IPS-18c (cell line): ENCODE measurements around the gene THSD4.

Source experiments
- H3K4me3 ChIP-seq: 2 replicates; pipeline ENCODE4 v1.7.0; 2013; ENCODE audit warnings: low read depth, mild to moderate bottlenecking, low read length, moderate library complexity; ENCODE audit not compliant: insufficient read depth
- H3K9me3 ChIP-seq: one replicate; pipeline ENCODE4 v1.6.1; 2013; ENCODE audit warnings: mild to moderate bottlenecking, low read length, moderate library complexity; ENCODE audit not compliant: control insufficient read depth, insufficient read depth

Gene THSD4

DNA sequence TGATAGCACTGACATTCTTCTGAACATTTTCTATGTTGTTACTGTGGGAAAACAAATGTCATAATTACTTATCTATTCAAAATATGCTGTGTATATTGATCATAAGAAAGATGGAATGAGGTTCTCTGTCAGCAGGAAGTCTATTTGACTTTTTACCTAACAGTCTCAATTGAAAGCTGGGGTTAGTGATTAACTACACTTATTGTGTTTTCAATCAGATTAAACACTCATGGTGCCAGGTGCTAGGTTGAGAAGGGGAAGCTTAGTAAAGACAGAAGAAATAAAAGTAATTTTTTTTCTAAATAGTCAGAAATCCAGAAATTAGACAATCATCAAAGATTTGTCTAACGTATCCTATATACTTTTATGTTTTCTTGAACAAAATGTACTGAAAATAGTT, 414.1 kb downstream of the THSD4 start:
- Histone ChIP-seq H3K4me3 (no peak overlapping the region), H3K9me3 (no peaks in the 10 kb centered on the region)

DNA sequence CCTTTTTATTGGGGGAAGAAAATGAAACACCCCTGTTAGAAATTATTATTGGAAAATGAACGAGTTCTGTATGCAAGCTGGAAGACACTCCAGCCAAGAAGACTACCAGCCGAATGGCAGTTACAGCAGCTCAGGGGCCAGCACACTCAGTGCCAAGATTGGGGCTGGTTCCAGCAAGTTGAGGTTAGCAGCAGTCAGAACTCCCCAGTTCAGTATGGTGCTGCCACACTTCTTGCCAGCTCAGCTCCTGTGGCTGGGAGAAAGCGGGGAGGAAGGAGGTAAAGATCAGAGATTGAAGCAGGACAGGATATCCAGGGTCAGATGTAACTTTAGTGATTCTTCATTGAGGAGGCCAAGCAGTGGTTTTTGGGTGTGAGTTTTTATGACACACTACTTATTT, 414.8 kb downstream of the THSD4 start:
- no peak overlapping the region for H3K4me3 ChIP-seq
- H3K9me3 ChIP-seq: no peaks in the 10 kb centered on the region

DNA sequence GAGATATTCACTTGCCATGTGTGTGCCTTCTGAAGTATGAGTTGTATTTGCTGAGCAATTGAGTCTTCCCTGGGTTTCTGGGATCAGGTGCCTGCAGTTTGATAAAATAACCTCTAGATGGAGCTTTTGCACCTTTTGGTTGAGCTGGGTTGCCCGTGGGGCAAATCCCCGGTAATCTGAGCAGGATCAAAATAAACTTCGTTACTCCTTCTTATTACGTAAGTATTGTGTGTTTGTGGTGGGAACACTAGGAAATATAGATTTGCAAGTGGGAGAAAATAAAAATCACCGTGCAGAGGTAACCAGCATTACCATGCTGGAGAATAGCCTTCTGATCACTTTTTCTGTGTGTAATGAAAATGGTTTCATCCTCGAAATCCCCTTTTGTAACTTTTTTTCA, 417.7 kb downstream of the THSD4 start:
- Histone ChIP-seq H3K4me3 (no peak overlapping the region), H3K9me3 (no peaks in the 10 kb centered on the region)

DNA sequence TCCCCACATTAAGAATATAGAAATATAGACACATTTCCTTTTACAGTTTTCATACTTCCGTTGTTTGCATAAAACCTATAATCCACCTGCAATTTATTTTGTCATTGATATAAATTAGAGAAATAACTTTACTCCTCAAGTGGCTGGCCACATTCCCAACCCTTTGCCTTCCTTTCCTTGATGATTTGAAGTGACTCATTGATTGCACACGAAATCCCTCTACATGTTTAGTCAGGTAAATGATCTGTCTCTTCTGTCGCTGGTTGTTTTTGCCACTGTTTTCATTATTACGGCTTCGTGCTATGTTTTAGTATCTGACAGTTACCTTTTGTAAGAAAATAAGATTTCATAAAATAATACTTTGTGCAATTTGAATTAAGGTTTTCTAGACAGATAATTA, 422.9 kb downstream of the THSD4 start:
- H3K4me3 ChIP-seq: no peak overlapping the region
- peaks cover 2% of the 10 kb centered on the region for H3K9me3 ChIP-seq

DNA sequence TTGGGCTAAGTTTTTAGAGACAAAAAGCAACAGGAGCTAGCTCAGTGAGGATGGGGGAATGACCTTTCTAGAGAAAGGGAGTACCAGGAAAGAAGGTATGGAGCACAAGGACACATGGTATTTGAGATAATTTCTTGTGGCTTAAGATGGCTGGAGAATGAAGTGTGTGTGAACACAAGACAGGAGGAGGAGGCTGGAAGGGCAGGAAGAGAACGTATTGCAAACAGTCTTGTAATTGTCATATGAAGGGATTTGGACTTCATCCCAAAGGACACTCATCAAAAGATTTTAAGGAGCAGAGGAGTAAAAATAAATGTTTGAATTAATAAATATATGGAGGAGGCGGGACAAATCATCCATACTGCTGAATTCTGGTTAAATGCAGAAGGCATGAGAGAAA, 426.5 kb downstream of the THSD4 start:
- Histone ChIP-seq H3K9me3 (peaks cover 2% of the 10 kb centered on the region), H3K4me3 (no peak overlapping the region)

DNA sequence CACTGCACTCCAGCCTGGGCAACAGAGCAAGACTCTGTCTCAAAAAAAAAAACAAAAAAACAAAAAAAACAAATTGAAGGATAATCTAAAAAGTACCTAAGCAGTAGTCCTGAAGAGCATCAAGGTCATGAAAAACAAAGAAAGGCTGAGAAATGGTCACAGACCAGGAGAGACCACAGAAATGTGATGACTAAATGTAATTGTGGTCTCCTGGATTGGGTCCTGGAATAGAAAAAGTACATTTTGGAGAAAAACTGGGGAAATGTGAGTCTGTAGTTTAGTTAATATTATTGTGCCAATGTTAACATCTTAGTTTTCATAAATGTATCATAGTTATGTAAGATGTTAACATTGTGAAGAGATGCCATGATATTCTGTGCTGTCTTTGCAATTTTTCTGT, 427.6 kb downstream of the THSD4 start:
- peaks cover 2% of the 10 kb centered on the region for H3K9me3 ChIP-seq
- H3K4me3 ChIP-seq: no peak overlapping the region

DNA sequence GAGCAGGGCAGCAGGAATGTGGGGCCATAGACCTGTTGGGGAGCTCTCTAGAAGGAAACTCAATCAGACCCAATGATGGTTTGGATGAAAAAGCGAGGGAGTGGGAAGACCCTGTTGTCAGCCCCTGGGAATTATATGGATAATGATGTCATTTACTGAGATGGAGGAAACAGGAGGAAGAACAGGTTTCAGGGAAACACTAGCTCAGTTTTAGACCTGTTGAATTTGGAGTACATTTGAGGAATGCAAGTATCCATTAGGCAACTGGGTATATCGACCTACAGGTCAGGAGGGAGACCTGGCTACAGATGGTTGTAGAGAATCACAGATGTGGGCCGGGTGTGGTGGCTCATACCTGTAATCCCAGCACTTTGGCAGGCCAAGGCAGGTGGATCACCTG, 428.1 kb downstream of the THSD4 start:
- Histone ChIP-seq H3K9me3 (peaks cover under 1% of the 10 kb centered on the region), H3K4me3 (no peak overlapping the region)

DNA sequence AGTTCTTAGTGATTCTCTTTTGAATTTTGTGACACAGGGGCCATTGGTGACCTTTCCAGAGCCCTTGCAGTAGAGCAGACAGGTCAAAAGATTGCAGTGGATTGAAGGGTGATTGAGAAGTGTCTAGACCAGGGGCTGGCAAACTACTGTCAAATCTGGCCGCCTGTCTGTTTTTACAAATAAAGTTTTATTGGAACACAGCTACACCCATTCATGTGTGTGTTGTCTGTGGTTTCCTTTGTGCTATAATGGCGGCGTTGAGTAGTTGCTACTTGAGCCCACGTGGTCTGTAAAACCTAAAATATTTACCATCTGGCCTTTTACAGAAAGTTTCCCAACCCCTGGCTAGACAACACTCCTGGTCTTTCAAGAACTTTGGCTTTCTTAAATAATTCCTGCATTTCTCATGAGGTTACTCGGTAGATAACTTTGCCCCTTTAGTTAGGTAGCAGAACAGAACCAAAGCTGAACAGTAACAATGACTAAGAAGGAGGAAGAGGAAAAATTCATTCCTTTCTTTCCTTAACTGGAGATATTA, 430.0 kb downstream of the THSD4 start:
- H3K4me3 ChIP-seq: no peak overlapping the region
- H3K9me3 ChIP-seq: no peaks in the 10 kb centered on the region

DNA sequence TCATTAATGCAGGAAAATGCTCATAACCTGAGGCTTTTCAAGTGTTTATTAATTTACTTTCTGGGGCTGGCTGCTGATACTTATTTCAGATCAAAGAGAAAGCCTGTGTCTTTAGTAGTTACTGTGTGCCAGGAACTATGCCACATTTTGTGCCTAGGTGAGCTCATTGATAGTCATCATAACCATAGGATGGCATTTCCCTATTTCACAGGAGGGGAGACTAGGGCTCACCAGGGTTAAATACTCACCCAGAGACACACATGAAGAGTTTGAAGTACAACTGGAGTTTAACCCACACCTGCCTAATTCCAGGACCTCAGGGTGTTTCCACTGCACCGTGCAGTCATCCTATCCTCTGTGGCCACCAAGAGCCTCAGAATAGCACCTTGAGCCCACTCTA, 430.7 kb downstream of the THSD4 start:
- Histone ChIP-seq H3K9me3 (no peaks in the 10 kb centered on the region), H3K4me3 (no peak overlapping the region)

DNA sequence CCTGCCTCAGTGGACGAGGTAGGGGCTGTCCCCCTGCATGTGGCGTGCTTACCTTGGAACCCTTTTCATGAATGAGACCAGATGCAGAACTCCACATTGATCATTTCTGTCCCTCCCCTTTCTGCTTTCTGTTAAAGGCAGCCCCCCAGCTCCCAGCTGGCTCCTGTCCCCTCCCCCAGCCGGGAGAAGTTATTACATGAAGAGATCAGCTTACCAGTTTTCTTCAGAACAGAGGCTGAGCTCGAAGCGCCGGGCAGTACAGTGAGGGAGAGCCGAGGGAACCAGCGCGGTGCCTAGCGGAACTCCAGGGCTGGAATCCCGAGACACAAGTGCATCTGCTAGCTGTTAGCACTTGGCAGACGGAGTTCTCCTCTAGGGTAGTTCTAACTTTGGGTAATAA, 431.7 kb downstream of the THSD4 start:
- H3K9me3 ChIP-seq: no peaks in the 10 kb centered on the region
- H3K4me3 ChIP-seq: no peak overlapping the region

DNA sequence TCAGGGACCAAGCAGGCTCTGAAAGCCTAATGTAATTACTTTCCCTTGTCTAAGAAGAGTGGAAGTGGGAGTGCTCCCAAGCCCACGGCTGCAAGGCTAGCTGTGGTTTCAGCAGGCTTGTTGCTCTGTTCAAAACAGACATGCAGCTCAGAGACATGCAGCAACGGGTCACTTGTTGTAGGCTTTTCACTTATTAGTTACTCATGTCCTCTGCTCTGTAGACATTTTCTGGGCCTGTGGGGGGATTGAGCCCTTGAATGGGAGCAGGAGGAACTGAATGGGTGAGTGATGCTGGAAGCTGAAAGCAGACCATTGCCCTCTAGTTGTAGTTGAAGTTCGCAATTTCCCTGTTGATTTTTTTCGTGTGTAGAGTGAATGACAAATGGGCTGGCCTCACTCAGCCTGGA, 433.1 kb downstream of the THSD4 start:
- H3K4me3 ChIP-seq: no peak overlapping the region
- no peaks in the 10 kb centered on the region for H3K9me3 ChIP-seq

DNA sequence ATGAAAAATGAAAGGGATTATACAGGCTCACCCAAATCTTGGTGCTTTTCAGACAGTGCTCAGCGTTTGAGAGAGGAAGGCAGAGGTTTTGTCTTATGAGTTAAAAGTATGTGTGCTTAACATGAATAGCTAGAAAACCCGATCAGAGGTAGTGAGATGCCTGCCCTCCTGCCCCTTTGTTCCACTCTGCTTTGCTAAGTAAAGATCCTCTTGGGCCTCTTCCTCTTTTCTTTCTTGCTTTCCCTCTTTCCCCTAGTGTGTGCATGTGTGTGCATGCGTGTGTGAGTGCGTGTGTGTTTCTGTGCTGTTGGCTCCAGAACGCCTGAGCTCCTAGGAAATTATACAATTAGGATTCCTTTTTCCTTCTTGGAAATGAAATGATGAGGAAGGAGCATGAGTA, 433.8 kb downstream of the THSD4 start:
- Histone ChIP-seq H3K4me3 (no peak overlapping the region), H3K9me3 (no peaks in the 10 kb centered on the region)

DNA sequence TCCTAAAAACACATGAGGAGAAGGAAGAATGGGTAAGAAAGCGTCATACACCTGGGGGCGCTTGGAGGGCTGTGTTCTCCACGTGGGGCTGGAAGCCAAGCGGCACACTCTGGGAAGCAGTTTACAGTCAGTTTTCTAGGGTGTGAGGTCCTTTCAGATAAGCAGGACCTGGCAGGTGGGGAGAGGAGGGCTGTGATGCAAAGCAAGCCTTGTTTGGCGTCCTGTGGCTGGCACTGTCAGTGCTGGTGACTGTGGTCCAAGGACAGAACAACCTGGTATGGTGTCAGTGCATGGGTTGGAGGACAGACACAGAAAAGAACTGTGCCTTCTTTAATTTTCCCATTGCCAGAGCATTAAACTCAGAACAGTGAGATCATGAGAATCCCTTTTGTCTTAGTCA, 434.4 kb downstream of the THSD4 start:
- no peaks in the 10 kb centered on the region for H3K9me3 ChIP-seq
- H3K4me3 ChIP-seq: no peak overlapping the region

DNA sequence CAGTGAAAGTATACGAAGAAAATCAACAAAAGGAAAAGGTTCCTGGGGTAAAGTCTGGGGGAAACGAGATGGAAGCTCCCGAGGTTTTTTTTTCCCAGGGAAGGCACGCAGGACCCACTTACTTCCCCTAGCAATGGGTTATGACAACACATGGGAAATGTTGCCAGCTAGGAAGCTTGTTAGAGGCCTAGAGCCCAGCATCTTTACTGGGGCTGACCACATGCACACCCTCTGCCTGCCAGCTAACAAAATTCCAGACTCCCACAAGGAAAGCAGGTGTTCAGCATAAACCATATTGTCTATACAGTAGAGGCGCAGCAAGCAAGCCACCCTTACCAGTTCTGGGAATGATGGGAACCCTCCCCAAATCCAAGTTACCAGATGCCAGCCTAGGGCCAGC, 436.3 kb downstream of the THSD4 start:
- H3K4me3 ChIP-seq: no peak overlapping the region
- H3K9me3 ChIP-seq: no peaks in the 10 kb centered on the region

DNA sequence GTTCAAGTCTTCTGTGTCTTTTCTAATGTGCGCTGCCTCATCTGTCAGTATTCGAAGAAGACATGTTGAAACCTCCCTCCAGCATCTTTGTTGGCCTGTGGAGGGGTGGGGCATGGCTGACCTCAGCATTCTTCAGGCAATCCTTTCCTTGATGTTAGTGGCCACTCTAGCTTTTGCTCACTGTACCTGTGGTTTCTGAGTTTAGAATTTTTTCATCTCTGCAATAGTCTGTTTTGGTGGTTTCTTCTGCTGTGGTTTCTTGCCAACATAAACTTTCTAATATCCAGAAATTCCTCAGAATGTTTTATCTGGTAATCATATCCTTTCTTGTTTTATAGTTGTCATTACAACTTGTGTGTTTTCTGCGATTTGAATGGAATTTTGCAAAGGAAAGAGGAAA, 443.8 kb downstream of the THSD4 start:
- Histone ChIP-seq H3K9me3 (no peaks in the 10 kb centered on the region), H3K4me3 (no peak overlapping the region)

DNA sequence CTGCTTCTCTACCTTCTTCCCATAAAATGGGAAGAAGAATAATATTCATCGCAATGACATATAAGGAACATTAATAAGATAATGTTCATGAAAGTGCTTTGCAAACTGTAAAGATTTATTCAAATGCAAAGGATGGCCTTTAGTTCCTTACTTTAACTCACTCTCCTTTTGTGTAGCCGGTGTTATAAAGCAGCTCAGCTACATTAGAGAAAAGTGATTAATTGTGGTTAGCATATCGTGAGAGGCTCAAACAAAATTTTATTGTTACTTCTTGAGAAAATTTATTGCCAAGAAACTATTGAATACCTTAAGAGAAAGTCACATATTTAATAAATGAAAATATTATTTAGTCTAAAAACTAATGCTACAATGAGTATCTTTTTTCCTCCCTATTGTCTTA, 444.3 kb downstream of the THSD4 start:
- Histone ChIP-seq H3K4me3 (no peak overlapping the region), H3K9me3 (no peaks in the 10 kb centered on the region)

DNA sequence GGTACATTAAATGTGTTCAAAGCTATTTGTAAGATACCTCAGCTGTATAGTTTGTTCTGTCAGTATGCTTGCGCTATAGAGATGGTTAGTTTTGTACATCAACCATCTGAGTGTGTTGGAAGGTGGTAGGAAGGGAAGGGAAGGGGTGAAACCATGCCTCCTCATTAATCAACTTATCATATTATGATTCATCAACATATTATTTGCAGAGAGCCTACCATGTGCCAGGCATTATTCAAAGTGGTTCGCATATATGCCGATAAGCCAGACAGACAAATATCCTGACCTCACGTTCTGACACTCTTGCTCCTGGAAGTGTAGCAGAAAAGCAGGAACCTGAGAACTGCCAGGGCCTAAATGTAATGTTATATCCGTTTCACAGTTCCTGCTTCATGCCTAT, 447.0 kb downstream of the THSD4 start:
- Histone ChIP-seq H3K9me3 (no peaks in the 10 kb centered on the region), H3K4me3 (no peak overlapping the region)

DNA sequence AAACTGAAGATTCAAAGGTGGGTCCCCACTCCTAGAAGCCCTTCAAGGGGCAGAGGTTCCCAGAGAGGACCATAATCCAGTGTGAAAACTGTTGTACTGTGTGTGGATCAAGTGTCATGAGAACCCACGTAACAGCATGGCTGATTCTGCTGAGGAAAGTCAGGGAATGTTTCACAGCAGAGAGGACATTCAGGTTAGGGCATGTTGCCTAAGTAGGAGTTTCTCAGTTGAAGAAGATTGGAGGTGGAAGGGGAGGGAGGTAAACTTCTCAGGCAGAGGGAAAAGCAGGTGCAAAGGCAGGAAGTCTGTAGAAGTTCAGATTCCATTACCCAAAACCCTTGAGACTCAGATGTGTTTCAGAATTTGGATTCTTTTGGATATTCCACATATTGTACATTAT, 448.9 kb downstream of the THSD4 start:
- Histone ChIP-seq H3K4me3 (no peak overlapping the region), H3K9me3 (no peaks in the 10 kb centered on the region)

DNA sequence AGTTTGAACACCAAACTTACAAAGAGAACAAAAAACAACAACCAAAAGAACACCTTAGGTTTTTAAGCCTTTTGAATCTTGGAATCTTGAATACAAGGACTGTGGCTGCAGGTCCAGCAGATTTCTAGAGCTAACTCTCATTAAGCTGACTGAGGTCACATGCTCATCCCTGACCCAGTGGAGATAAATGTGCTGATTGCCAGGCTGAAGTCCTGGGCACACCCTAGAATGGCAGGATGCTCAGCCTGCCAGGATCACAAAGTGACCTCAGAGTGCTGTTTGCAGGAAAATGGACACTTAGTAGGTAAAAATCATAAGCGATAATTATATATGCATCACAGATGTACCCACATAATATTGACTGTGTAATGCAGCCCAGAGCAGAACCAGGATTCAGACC, 449.7 kb downstream of the THSD4 start:
- no peaks in the 10 kb centered on the region for H3K9me3 ChIP-seq
- H3K4me3 ChIP-seq: no peak overlapping the region
